ENCODE results near the gene MERTK. TPM values are rescaled to one million over a fixed set of nuclear protein-coding genes. Genes with fewer than 3 reads are reported as not detected.
"Not testable (repeated sequence)": the region's sequence is repeated elsewhere in the genome, so short reads cannot be mapped to it uniquely, and the experiment has no call there.

MERTK gene
- total RNA-seq, 4 donors from 2014 or later: 5.5 to 6.7 (median 5.7) TPM

GRCh38 chr2:112062894-112063293, 164.5 kb downstream of the MERTK start:
- Histone ChIP-seq H3K27ac (no peak overlapping the region), H3K9me3 (no peaks in the 10 kb centered on the region), H3K36me3 (peaks cover 66% of the 10 kb centered on the region), H3K4me1 (peaks cover 5% of the 10 kb centered on the region), H3K4me3 (no peak overlapping the region), H3K27me3 (no peaks in the 10 kb centered on the region)
- WGBS: 100% methylated on average over 1 of the region's 1 CpG
- no peak for TF ChIP-seq EP300 (IDR thresholded peaks at IDR 0.05)
- TF ChIP-seq CTCF (IDR thresholded peaks at IDR 0.05): no peak
- no peak for TF ChIP-seq POLR2AphosphoS5 (IDR thresholded peaks at IDR 0.05)
- DNase-seq (ENCODE audit: low spot score in 2 of 2): no peak

GRCh38 chr2:112065486-112065885, 167.1 kb downstream of the MERTK start:
- 73% methylated on average over 5 of the region's 5 CpGs for WGBS
- Histone ChIP-seq H3K4me1 (no peaks in the 10 kb centered on the region), H3K27me3 (no peaks in the 10 kb centered on the region), H3K36me3 (peaks cover 85% of the 10 kb centered on the region), H3K9me3 (no peaks in the 10 kb centered on the region), H3K4me3 (no peak overlapping the region), H3K27ac (no peak overlapping the region)
- no peak for DNase-seq (ENCODE audit: low spot score in 2 of 2)
- TF ChIP-seq POLR2A (IDR thresholded peaks at IDR 0.05): no peak
- TF ChIP-seq CTCF (IDR thresholded peaks at IDR 0.05): no peak
- no peak for TF ChIP-seq POLR2AphosphoS5 (IDR thresholded peaks at IDR 0.05)
- TF ChIP-seq EP300 (IDR thresholded peaks at IDR 0.05): no peak

- DNase-seq (ENCODE audit: low spot score in 2 of 2): no peak
- Histone ChIP-seq H3K27me3 (no peaks in the 10 kb centered on the region), H3K4me1 (no peaks in the 10 kb centered on the region), H3K9me3 (no peaks in the 10 kb centered on the region), H3K4me3 (no peak overlapping the region), H3K27ac (no peak overlapping the region), H3K36me3 (peaks cover 88% of the 10 kb centered on the region)
- TF ChIP-seq POLR2A (IDR thresholded peaks at IDR 0.05) (no peak), CTCF (IDR thresholded peaks at IDR 0.05) (no peak), EP300 (IDR thresholded peaks at IDR 0.05) (no peak), POLR2AphosphoS5 (IDR thresholded peaks at IDR 0.05) (no peak)
- 81% methylated on average over 1 of the region's 1 CpG for WGBS
Measured at GRCh38 chr2:112065966-112066365, 167.6 kb downstream of the MERTK start.

- not testable (repeated sequence) for DNase-seq (ENCODE audit: low spot score in 2 of 2); H3K4me1 ChIP-seq; H3K4me3 ChIP-seq; H3K27me3 ChIP-seq; H3K9me3 ChIP-seq; H3K27ac ChIP-seq
- H3K36me3 ChIP-seq: peaks cover 82% of the 10 kb centered on the region
Measured at GRCh38 chr2:112069794-112070193, 171.4 kb downstream of the MERTK start.

GRCh38 chr2:112073875-112074274, 175.5 kb downstream of the MERTK start:
- Histone ChIP-seq H3K27ac (no peak overlapping the region), H3K4me3 (no peak overlapping the region), H3K27me3 (no peaks in the 10 kb centered on the region), H3K4me1 (no peaks in the 10 kb centered on the region), H3K36me3 (peaks cover 57% of the 10 kb centered on the region), H3K9me3 (no peaks in the 10 kb centered on the region)
- 95% methylated on average over 3 of the region's 3 CpGs for WGBS
- no peak for DNase-seq (ENCODE audit: low spot score in 2 of 2)
- TF ChIP-seq EP300 (IDR thresholded peaks at IDR 0.05): no peak
- TF ChIP-seq POLR2AphosphoS5 (IDR thresholded peaks at IDR 0.05): no peak
- no peak for TF ChIP-seq POLR2A (IDR thresholded peaks at IDR 0.05)
- no peak for TF ChIP-seq CTCF (IDR thresholded peaks at IDR 0.05)

GRCh38 chr2:112074506-112074905, 176.1 kb downstream of the MERTK start:
- H3K9me3 ChIP-seq: no peaks in the 10 kb centered on the region
- no peak for DNase-seq (ENCODE audit: low spot score in 2 of 2)
- H3K4me1 ChIP-seq: no peaks in the 10 kb centered on the region
- TF ChIP-seq EP300 (IDR thresholded peaks at IDR 0.05) (no peak), POLR2A (IDR thresholded peaks at IDR 0.05) (no peak), POLR2AphosphoS5 (IDR thresholded peaks at IDR 0.05) (no peak), CTCF (IDR thresholded peaks at IDR 0.05) (no peak)
- H3K4me3 ChIP-seq: no peak overlapping the region
- H3K36me3 ChIP-seq: peaks cover 52% of the 10 kb centered on the region
- H3K27ac ChIP-seq: no peak overlapping the region
- 91% methylated on average over 1 of the region's 1 CpG for WGBS
- H3K27me3 ChIP-seq: no peaks in the 10 kb centered on the region

Measured in suprapubic skin (tissue), 4 donors.